B cell (primary cell): ENCODE measurements around the gene MORN1. TPM values are rescaled to one million over a fixed set of nuclear protein-coding genes. Genes with fewer than 3 reads are reported as not detected.

Experiments used
- ATAC-seq: fragments of 200-7000 bp; cut with Tn5 transposase; one replicate; pipeline ENCODE4 v1.10.0; 2021; ENCODE audit warnings: low read depth, mild to moderate bottlenecking, moderate number of reproducible peaks, moderate library complexity
- CTCF ChIA-PET: fragments of 350-600 bp; sonication (Branson Sonifier 250); formaldehyde crosslinking; loops from one replicate; lab custom pipeline; 2021; ENCODE audit warnings: antibody characterized with exemption, inconsistent platforms; lab: Charles Lee
- POLR2A ChIA-PET: fragments of 350-600 bp; sonication (Branson Sonifier 250); formaldehyde crosslinking; loops from one replicate; lab custom pipeline; 2021; ENCODE audit warnings: antibody characterized with exemption; lab: Charles Lee
- DNase-seq: peaks from one replicate; pipeline ENCODE4 v3.0.0; 2013
- H2AFZ ChIP-seq: 2 replicates; pipeline ENCODE4 v1.6.1; 2012; ENCODE audit warnings: mild to moderate bottlenecking, low read depth, low read length; ENCODE audit not compliant: insufficient read depth, poor library complexity, severe bottlenecking
- H3K27ac ChIP-seq, 2 donors: 1 replicate in 1 of 2; 2 replicates in 1 of 2; pipeline ENCODE4 v1.5.1; 2012 to 2013; ENCODE audit warnings: low read length in 2 of 2, mild to moderate bottlenecking in 2 of 2, moderate library complexity in 1 of 2
- H3K27me3 ChIP-seq, 4 experiments: fragments of 200-600 bp in 1 of 4; sonication (generic) in 1 of 4; replicated peaks in 1 of 4; 1 replicate in 2 of 4; 2 replicates in 2 of 4; pipeline versions ENCODE4 v1.6.1 to v1.7.0; 2013 to 2016; ENCODE audit warnings: low read length in 3 of 4, mild to moderate bottlenecking in 2 of 4, mixed read lengths in 1 of 4, moderate library complexity in 1 of 4; ENCODE audit not compliant: insufficient read depth in 4 of 4, control insufficient read depth in 3 of 4; ENCODE audit errors: control extremely low read depth in 1 of 4
- H3K36me3 ChIP-seq, 2 experiments: replicated peaks in 1 of 2; 1 replicate in 1 of 2; 2 replicates in 1 of 2; pipeline versions ENCODE4 v1.6.1 to v1.7.1; 2013; ENCODE audit warnings: low read length in 1 of 2; ENCODE audit not compliant: insufficient read depth in 2 of 2, control insufficient read depth in 1 of 2; ENCODE audit errors: control extremely low read depth in 1 of 2, extremely low read depth in 1 of 2
- H3K4me1 ChIP-seq, 2 donors: fragments of 200-600 bp in 1 of 2; sonication (generic) in 1 of 2; 1 replicate in 1 of 2; 2 replicates in 1 of 2; pipeline versions ENCODE4 v1.5.1 to v1.6.1; 2013 to 2017; ENCODE audit warnings: low read length in 2 of 2; ENCODE audit not compliant: control insufficient read depth in 2 of 2, insufficient read depth in 2 of 2
- H3K4me2 ChIP-seq: replicated peaks from 2 replicates; pipeline ENCODE3; 2012; ENCODE audit warnings: mild to moderate bottlenecking, low read depth, low read length; ENCODE audit not compliant: poor library complexity, severe bottlenecking
- H3K4me3 ChIP-seq, 5 experiments: fragments of 200-600 bp in 1 of 5; sonication (generic) in 1 of 5; 1 replicate in 3 of 5; 2 replicates in 2 of 5; pipeline versions ENCODE4 v1.5.1 to v1.7.0; 2011 to 2016; ENCODE audit warnings: low read length in 4 of 5, mild to moderate bottlenecking in 4 of 5, low read depth in 2 of 5, control low read depth in 1 of 5, moderate library complexity in 1 of 5; ENCODE audit not compliant: insufficient read depth in 1 of 5; ENCODE audit errors: control extremely low read depth in 1 of 5, extremely low read depth in 1 of 5
- H3K79me2 ChIP-seq: fragments of 200-600 bp; sonication (generic); one replicate; pipeline ENCODE4 v1.6.0; 2016; ENCODE audit warnings: low read length; ENCODE audit not compliant: control insufficient read depth, insufficient read depth
- H3K9ac ChIP-seq: fragments of 200-600 bp; sonication (generic); 2 replicates; pipeline ENCODE4 v1.6.1; 2017; ENCODE audit warnings: mild to moderate bottlenecking, low read length, moderate library complexity
- H3K9me3 ChIP-seq, 3 donors: one replicate each; pipeline versions ENCODE4 v1.6.1 to v1.7.1; 2013; ENCODE audit warnings: low read length in 2 of 3; ENCODE audit not compliant: control insufficient read depth in 2 of 3, insufficient read depth in 1 of 3; ENCODE audit errors: control extremely low read depth in 1 of 3
- H4K20me1 ChIP-seq: 2 replicates; pipeline ENCODE4 v1.6.0; 2012; ENCODE audit warnings: mild to moderate bottlenecking, low read length; ENCODE audit not compliant: insufficient read depth, control insufficient read depth, poor library complexity, severe bottlenecking
- H3K27ac Mint-ChIP-seq: one replicate; pipeline ENCODE4 v1.8.0; 2021; ENCODE audit warnings: mixed read lengths
- H3K27me3 Mint-ChIP-seq: one replicate; pipeline ENCODE4 v1.8.0; 2021; ENCODE audit warnings: mixed read lengths
- H3K4me1 Mint-ChIP-seq: one replicate; pipeline ENCODE4 v1.8.0; 2021; ENCODE audit warnings: mixed read lengths
- H3K4me3 Mint-ChIP-seq: one replicate; pipeline ENCODE4 v1.8.0; 2021; ENCODE audit warnings: mixed read lengths
- H3K9me3 Mint-ChIP-seq: one replicate; pipeline ENCODE4 v1.8.0; 2022; ENCODE audit warnings: mixed read lengths; ENCODE audit not compliant: insufficient read depth
- CTCF ChIP-seq: fragments of 200-600 bp; IDR thresholded peaks from one replicate; pipeline ENCODE4 v1.8.0; 2022; ENCODE audit warnings: antibody characterized with exemption, mild to moderate bottlenecking
- EZH2 ChIP-seq: IDR thresholded peaks from 2 replicates; pipeline ENCODE4 v1.6.1; 2012; ENCODE audit warnings: borderline replicate concordance, low read depth, mild to moderate bottlenecking, moderate library complexity, low read length; ENCODE audit not compliant: insufficient read depth, poor library complexity, severe bottlenecking
- WGBS: methylation state at CpG from one replicate; pipeline ENCODE4 v1.1.5; 2013; ENCODE audit warnings: missing lambda C conversion rate; ENCODE audit not compliant: insufficient coverage; 5-methylcytosine and 5-hydroxymethylcytosine counted together
- intact Hi-C: fragments of 100-400 bp; cut with micrococcal nuclease; formaldehyde crosslinking; loops from one replicate; pipeline ENCODE4 v1.10.0; 2022
- polyA plus RNA-seq: library from polyadenylated mRNA; depleted of rRNA; stranded (reverse); fragments of >200 nt; gene quantifications from 2 replicates; pipeline ENCODE4 v1.2.3, GENCODE V29; 2012
- total RNA-seq, 2 donors: library from RNA; stranded (reverse); fragments of 120-200 nt in 1 of 2; gene quantifications; 1 replicate in 1 of 2; 2 replicates in 1 of 2; pipeline versions ENCODE4 v1.2.3 to v1.2.4, GENCODE V29; 2013 to 2022

Gene MORN1
- total and polyA plus RNA-seq, 2 donors (not counting 1 experiment from before 2014, with no cell fraction given) = 10.2 to 32.6 TPM

GRCh38 chr1:2360588-2361364 lies 30.6 kb downstream of the MORN1 start:
- no peaks in the 10 kb centered on the region for H3K36me3 ChIP-seq
- POLR2A ChIA-PET = no interaction called here
- Mint-ChIP-seq H3K9me3 (peaks cover 3% of the 10 kb centered on the region), H3K4me1 (no peaks in the 10 kb centered on the region), H3K4me3 (no peak overlapping the region), H3K27ac (no peak overlapping the region), H3K27me3 (no peaks in the 10 kb centered on the region)
- TF ChIP-seq CTCF (no peak), EZH2 (no peak)
- no peaks in the 10 kb centered on the region for H4K20me1 ChIP-seq
- H3K4me2 ChIP-seq = no peak overlapping the region
- DNase-seq (no peak), ATAC-seq (no peak)
- H2AFZ ChIP-seq = no peak overlapping the region
- no peak overlapping the region for H3K27ac ChIP-seq
- peaks cover 0 to 7% (median 2%) of the 10 kb centered on the region in 3 donors for H3K9me3 ChIP-seq
- no peaks in the 10 kb centered on the region for H3K79me2 ChIP-seq
- H3K9ac ChIP-seq = no peak overlapping the region
- intact Hi-C loops = no loop called here
- no peaks in the 10 kb centered on the region for H3K27me3 ChIP-seq
- no peak overlapping the region for H3K4me3 ChIP-seq
- H3K4me1 ChIP-seq = no peaks in the 10 kb centered on the region
- CTCF ChIA-PET = no interaction called here
- WGBS = 73% methylated on average over 9 of the region's 11 CpGs
